ENCODE results near the gene UGT2B15. TPM values are rescaled to one million over a fixed set of nuclear protein-coding genes. Genes with fewer than 3 reads are reported as not detected.
A peak's percentile ranks its signal among the peaks of the same experiment; 100 is the strongest.

The UGT2B15 gene
- total and polyA plus RNA-seq, 9 donors = 0.08 to 0.69 (median 0.12) TPM; not detected in 6

- Histone ChIP-seq H3K36me3 (ENCODE audit: control insufficient read depth, insufficient read depth, low read length) (no peaks in the 10 kb centered on the region), H3K27ac (ENCODE audit: low read length) (no peak overlapping the region), H3K4me1 (ENCODE audit: control insufficient read depth, insufficient read depth, low read length) (no peaks in the 10 kb centered on the region), H3K4me3 (ENCODE audit: low read length) (no peak overlapping the region), H3K27me3 (ENCODE audit: control insufficient read depth, insufficient read depth, low read length) (no peaks in the 10 kb centered on the region), H3K9me3 (replicated peaks; ENCODE audit: control insufficient read depth, low read depth, low read length) (no peaks in the 10 kb centered on the region)
- DNase-seq = no peak
- WGBS (ENCODE audit: insufficient coverage) = no CpG with 5 or more reads among the region's 1 CpG
Measured at GRCh38 chr4:68613752-68614151, 56.7 kb downstream of the UGT2B15 start.

DNA sequence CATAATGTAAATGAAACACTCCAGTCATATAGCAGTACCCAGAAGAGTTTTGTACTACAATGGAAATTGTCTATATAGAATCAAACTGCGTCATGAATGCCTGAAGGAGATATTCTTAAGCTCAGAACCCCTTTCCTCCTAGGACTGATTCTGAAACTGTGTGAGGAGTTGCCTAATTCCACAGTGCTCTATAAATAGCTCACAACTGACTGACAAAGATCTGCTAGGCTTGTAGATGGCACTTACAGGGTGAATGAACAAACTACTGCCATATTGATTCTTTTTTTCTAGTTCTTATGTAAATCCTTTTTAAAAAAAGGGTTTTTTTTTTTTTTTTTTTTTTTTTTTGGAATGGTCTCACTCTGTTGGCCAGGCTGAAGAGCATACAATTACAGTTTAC, 64.2 kb downstream of the UGT2B15 start:
- Histone ChIP-seq H3K4me3 (ENCODE audit: low read length) (no peak overlapping the region), H3K4me1 (ENCODE audit: control insufficient read depth, insufficient read depth, low read length) (no peaks in the 10 kb centered on the region), H3K27ac (ENCODE audit: low read length) (no peak overlapping the region), H3K27me3 (ENCODE audit: control insufficient read depth, insufficient read depth, low read length) (no peaks in the 10 kb centered on the region), H3K36me3 (ENCODE audit: control insufficient read depth, insufficient read depth, low read length) (no peaks in the 10 kb centered on the region), H3K9me3 (replicated peaks; ENCODE audit: control insufficient read depth, low read depth, low read length) (no peaks in the 10 kb centered on the region)
- DNase-seq = no peak
- WGBS (ENCODE audit: insufficient coverage) = no CpG with 5 or more reads among the region's 1 CpG

DNA sequence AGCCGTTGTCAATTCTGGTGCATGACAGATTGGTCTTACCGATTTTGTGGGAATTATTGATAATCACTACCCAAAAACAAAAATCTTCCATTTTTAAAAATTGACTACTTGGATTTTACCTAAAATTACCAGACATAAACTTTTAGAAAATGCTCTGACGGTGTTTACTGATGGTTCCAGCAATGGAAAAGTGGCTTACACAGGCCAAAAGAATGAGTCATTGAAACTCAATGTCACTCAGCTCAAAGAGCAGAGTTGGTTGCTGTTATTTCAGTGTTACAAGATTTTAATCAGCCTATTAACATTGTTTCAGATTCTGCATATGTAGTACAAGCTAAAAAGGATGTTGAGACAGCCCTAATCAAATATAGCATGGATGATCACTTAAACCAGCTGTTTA, 71.3 kb downstream of the UGT2B15 start:
- Histone ChIP-seq H3K9me3 (replicated peaks; ENCODE audit: control insufficient read depth, low read depth, low read length) (no peaks in the 10 kb centered on the region), H3K27ac (ENCODE audit: low read length) (no peak overlapping the region), H3K36me3 (ENCODE audit: control insufficient read depth, insufficient read depth, low read length) (no peaks in the 10 kb centered on the region), H3K4me1 (ENCODE audit: control insufficient read depth, insufficient read depth, low read length) (no peaks in the 10 kb centered on the region), H3K4me3 (ENCODE audit: low read length) (no peak overlapping the region), H3K27me3 (ENCODE audit: control insufficient read depth, insufficient read depth, low read length) (no peaks in the 10 kb centered on the region)
- WGBS (ENCODE audit: insufficient coverage) = no CpG with 5 or more reads among the region's 3 CpGs
- DNase-seq = peak; percentile 9

GRCh38 chr4:68597482-68597881, 73.0 kb downstream of the UGT2B15 start:
- Histone ChIP-seq H3K27ac (ENCODE audit: low read length) (no peak overlapping the region), H3K4me3 (ENCODE audit: low read length) (no peak overlapping the region), H3K36me3 (ENCODE audit: control insufficient read depth, insufficient read depth, low read length) (no peaks in the 10 kb centered on the region), H3K9me3 (replicated peaks; ENCODE audit: control insufficient read depth, low read depth, low read length) (no peaks in the 10 kb centered on the region), H3K27me3 (ENCODE audit: control insufficient read depth, insufficient read depth, low read length) (no peaks in the 10 kb centered on the region), H3K4me1 (ENCODE audit: control insufficient read depth, insufficient read depth, low read length) (no peaks in the 10 kb centered on the region)
- 87% methylated on average over 2 of the region's 2 CpGs for WGBS (ENCODE audit: insufficient coverage)
- no peak for DNase-seq

Other genes starting within 250 kb of the UGT2B15 start
- gene TMPRSS11E, start 223.2 kb downstream of the UGT2B15 start, total RNA-seq = not detected
- gene TMPRSS11E, start 223.2 kb downstream of the UGT2B15 start, polyA plus RNA-seq (ENCODE audit: insufficient read depth in 1 of 8, insufficient read length in 8 of 8, low replicate concordance in 1 of 8) = 1 to 10 TPM in 1 of 8 donors, under 1 TPM in 1, not detected in 6; 0.08 to 1.3 TPM
- gene UGT2B17, start 94.3 kb downstream of the UGT2B15 start, total RNA-seq = not detected
- gene UGT2B17, start 94.3 kb downstream of the UGT2B15 start, polyA plus RNA-seq (ENCODE audit: insufficient read depth in 1 of 8, insufficient read length in 8 of 8, low replicate concordance in 1 of 8) = 10 to 100 TPM in 1 of 8 donors, 1 to 10 TPM in 1, under 1 TPM in 1, not detected in 5; 0.28 to 11.1 (median 2.7) TPM
- gene UGT2B10, start 145.3 kb upstream of the UGT2B15 start, total RNA-seq = not detected
- gene UGT2B10, start 145.3 kb upstream of the UGT2B15 start, polyA plus RNA-seq (ENCODE audit: insufficient read depth in 1 of 8, insufficient read length in 8 of 8, low replicate concordance in 1 of 8) = under 1 TPM in 2 of 8 donors, not detected in 6; 0.26 to 0.28 TPM